ENCODE measurements around the gene CMTM3. TPM values are rescaled to one million over a fixed set of nuclear protein-coding genes. Genes with fewer than 3 reads are reported as not detected.

The CMTM3 gene
- total RNA-seq, 1 experiment from 2014 or later, result 4.3 TPM

DNA sequence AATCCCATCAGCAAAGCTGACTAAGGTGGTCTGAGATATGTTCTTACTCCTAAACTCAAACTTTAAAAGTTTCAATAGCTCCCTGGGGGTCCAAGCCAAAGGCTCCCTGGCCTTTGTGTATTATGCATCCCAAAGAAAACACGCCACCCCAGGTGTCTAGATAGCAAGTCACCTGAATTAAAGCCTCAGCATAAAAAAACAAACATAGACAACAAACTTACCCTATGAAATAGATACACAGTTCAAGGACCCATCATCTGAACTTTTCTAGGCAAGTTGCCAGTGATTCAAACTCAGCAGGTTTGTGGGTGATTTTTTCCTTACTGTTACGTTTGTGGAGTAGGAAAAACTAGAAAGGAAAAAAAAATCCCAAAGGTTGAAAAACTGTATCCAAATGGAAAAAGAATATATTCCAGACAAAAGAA lies 12.5 kb downstream of the CMTM3 start:
- TF ChIP-seq, protein P1, sequence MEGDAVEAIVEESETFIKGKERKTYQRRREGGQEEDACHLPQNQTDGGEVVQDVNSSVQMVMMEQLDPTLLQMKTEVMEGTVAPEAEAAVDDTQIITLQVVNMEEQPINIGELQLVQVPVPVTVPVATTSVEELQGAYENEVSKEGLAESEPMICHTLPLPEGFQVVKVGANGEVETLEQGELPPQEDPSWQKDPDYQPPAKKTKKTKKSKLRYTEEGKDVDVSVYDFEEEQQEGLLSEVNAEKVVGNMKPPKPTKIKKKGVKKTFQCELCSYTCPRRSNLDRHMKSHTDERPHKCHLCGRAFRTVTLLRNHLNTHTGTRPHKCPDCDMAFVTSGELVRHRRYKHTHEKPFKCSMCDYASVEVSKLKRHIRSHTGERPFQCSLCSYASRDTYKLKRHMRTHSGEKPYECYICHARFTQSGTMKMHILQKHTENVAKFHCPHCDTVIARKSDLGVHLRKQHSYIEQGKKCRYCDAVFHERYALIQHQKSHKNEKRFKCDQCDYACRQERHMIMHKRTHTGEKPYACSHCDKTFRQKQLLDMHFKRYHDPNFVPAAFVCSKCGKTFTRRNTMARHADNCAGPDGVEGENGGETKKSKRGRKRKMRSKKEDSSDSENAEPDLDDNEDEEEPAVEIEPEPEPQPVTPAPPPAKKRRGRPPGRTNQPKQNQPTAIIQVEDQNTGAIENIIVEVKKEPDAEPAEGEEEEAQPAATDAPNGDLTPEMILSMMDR (IDR thresholded peaks at IDR 0.05; ENCODE audit: unreplicated experiment), result no peak
- no peak for DNase-seq (ENCODE audit: unreplicated experiment)
- POLR2A ChIA-PET, result interaction anchor here (0.8 to 3.4 kb wide), 8 partner anchors 9 to 208 kb away, joined by 3 to 29 read pairs (median 6); partner anchors contain the start of genes CKLF and CMTM4
- BruUV-seq (replicated peaks), result no TSS peak
- no peaks in the 10 kb centered on the region for H3K27me3 Mint-ChIP-seq (ENCODE audit: insufficient read depth, unreplicated experiment)
- H3K27ac Mint-ChIP-seq (ENCODE audit: low read depth, unreplicated experiment), result peak overlapping the region; percentile 75
- intact Hi-C loops (cut with micrococcal nuclease), result no loop called here
- H3K4me1 Mint-ChIP-seq (ENCODE audit: insufficient read depth, unreplicated experiment), result peaks cover 32% of the 10 kb centered on the region
- H3K4me3 Mint-ChIP-seq (ENCODE audit: unreplicated experiment), result no peak overlapping the region
- H3K36me3 Mint-ChIP-seq (ENCODE audit: insufficient read depth, unreplicated experiment), result peaks cover 30% of the 10 kb centered on the region
- H3K9me3 Mint-ChIP-seq (ENCODE audit: unreplicated experiment), result no peaks in the 10 kb centered on the region
- CTCF ChIA-PET, result interaction anchor here (1.1 to 4.0 kb wide), 4 partner anchors 9 to 54 kb away, joined by 4 to 24 read pairs (median 13); no protein-coding TSS in a partner anchor

- BruUV-seq (replicated peaks), result no TSS peak
- DNase-seq (ENCODE audit: unreplicated experiment), result no peak
- ChIA-PET CTCF (interaction anchor here (0.6 to 4.0 kb wide), 10 partner anchors 10 to 255 kb away, joined by 3 to 24 read pairs (median 4); no protein-coding TSS in a partner anchor), POLR2A (interaction anchor here (0.6 to 3.4 kb wide), 15 partner anchors 9 to 244 kb away, joined by 3 to 29 read pairs (median 4); partner anchors contain the start of genes CKLF, CMTM4 and TK2)
- H3K4me1 Mint-ChIP-seq (ENCODE audit: insufficient read depth, unreplicated experiment), result peaks cover 32% of the 10 kb centered on the region
- peaks cover 26% of the 10 kb centered on the region for H3K36me3 Mint-ChIP-seq (ENCODE audit: insufficient read depth, unreplicated experiment)
- H3K27ac Mint-ChIP-seq (ENCODE audit: low read depth, unreplicated experiment), result peak overlapping the region; percentile 75
- H3K27me3 Mint-ChIP-seq (ENCODE audit: insufficient read depth, unreplicated experiment), result no peaks in the 10 kb centered on the region
- peak overlapping the region; percentile 47 for H3K4me3 Mint-ChIP-seq (ENCODE audit: unreplicated experiment)
- TF ChIP-seq, protein P1 (IDR thresholded peaks at IDR 0.05; ENCODE audit: unreplicated experiment), result no peak
- H3K9me3 Mint-ChIP-seq (ENCODE audit: unreplicated experiment), result no peaks in the 10 kb centered on the region
- intact Hi-C loops (cut with micrococcal nuclease), result no loop called here
Observed at GRCh38 chr16:66617728-66618127, 13.2 kb downstream of the CMTM3 start.

GRCh38 chr16:66618588-66619375 lies 14.3 kb downstream of the CMTM3 start:
- no peaks in the 10 kb centered on the region for H3K27me3 Mint-ChIP-seq (ENCODE audit: insufficient read depth, unreplicated experiment)
- POLR2A ChIA-PET, result interaction anchor here (0.7 to 3.4 kb wide), 20 partner anchors 8 to 211 kb away, joined by 3 to 29 read pairs (median 4); partner anchors contain the start of genes CKLF, CMTM4 and TK2
- TF ChIP-seq, protein P1 (IDR thresholded peaks at IDR 0.05; ENCODE audit: unreplicated experiment), result no peak
- H3K36me3 Mint-ChIP-seq (ENCODE audit: insufficient read depth, unreplicated experiment), result peaks cover 18% of the 10 kb centered on the region
- H3K4me1 Mint-ChIP-seq (ENCODE audit: insufficient read depth, unreplicated experiment), result peaks cover 32% of the 10 kb centered on the region
- peak overlapping the region; percentile 47 for H3K4me3 Mint-ChIP-seq (ENCODE audit: unreplicated experiment)
- H3K27ac Mint-ChIP-seq (ENCODE audit: low read depth, unreplicated experiment), result peak overlapping the region; percentile 75
- CTCF ChIA-PET, result interaction anchor here (0.5 to 4.0 kb wide), 15 partner anchors 8 to 275 kb away, joined by 3 to 24 read pairs (median 3); no protein-coding TSS in a partner anchor
- BruUV-seq (replicated peaks), result no TSS peak
- no peaks in the 10 kb centered on the region for H3K9me3 Mint-ChIP-seq (ENCODE audit: unreplicated experiment)
- intact Hi-C loops (cut with micrococcal nuclease), result no loop called here
- peak; percentile 96 for DNase-seq (ENCODE audit: unreplicated experiment)
